WI38 (cell line): ENCODE measurements around the gene AZGP1.
"Not testable (repeated sequence)": the region's sequence is repeated elsewhere in the genome, so short reads cannot be mapped to it uniquely, and the experiment has no call there.

Experiments used
- H3K4me3 ChIP-seq: 2 replicates; pipeline ENCODE4 v1.5.1; 2011; ENCODE audit warnings: low read depth, mild to moderate bottlenecking, control low read depth, low read length
- TF ChIP-seq, protein P1 (sequence below): IDR thresholded peaks from 2 replicates; pipeline ENCODE4 v1.5.1; 2012; ENCODE audit warnings: low read depth, mild to moderate bottlenecking, control low read depth, low read length

The AZGP1 gene

DNA sequence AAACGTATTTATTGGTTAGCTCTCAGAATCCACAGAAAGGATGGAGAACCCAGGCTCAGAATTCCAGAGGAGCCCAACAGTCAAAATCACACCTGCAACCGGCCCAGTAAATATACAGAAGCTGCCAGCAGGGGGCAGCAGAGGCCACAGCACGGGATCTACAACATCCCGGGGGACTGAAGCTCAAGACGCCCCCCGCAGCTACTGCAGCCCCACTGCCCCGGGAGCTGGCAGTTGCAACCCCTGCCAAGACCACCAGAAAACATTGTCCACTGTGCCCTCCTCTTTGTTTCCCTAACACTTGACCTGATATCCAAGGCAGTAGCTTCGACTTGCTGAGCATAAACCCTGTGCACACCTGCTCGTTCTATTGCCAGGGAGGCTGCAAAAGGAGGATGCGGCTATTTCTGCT lies 4.0 kb upstream of the AZGP1 start:
- TF ChIP-seq, protein P1, sequence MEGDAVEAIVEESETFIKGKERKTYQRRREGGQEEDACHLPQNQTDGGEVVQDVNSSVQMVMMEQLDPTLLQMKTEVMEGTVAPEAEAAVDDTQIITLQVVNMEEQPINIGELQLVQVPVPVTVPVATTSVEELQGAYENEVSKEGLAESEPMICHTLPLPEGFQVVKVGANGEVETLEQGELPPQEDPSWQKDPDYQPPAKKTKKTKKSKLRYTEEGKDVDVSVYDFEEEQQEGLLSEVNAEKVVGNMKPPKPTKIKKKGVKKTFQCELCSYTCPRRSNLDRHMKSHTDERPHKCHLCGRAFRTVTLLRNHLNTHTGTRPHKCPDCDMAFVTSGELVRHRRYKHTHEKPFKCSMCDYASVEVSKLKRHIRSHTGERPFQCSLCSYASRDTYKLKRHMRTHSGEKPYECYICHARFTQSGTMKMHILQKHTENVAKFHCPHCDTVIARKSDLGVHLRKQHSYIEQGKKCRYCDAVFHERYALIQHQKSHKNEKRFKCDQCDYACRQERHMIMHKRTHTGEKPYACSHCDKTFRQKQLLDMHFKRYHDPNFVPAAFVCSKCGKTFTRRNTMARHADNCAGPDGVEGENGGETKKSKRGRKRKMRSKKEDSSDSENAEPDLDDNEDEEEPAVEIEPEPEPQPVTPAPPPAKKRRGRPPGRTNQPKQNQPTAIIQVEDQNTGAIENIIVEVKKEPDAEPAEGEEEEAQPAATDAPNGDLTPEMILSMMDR = peak; percentile 31
- not testable (repeated sequence) for H3K4me3 ChIP-seq

DNA sequence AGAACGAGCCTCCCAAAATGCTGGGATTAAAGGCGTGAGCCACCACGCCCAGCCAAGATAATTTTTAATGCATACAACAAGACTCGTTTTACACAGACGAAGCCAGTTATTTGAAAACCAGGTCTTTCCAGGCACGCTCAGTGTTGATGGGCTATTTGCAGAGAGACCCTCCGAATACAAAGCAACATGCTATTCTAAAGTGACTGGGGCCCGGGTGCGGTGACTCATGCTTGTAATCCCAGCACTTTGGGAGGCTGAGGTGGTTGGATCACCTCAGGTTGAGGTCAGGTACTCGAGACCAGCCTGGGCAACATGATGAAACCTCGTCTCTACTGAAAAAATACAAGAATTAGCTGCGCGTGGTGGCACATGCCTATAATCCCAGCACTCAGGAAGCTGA lies 795 bp upstream of the AZGP1 start:
- no peak overlapping the region for H3K4me3 ChIP-seq
- TF ChIP-seq, protein P1 = no peak

DNA sequence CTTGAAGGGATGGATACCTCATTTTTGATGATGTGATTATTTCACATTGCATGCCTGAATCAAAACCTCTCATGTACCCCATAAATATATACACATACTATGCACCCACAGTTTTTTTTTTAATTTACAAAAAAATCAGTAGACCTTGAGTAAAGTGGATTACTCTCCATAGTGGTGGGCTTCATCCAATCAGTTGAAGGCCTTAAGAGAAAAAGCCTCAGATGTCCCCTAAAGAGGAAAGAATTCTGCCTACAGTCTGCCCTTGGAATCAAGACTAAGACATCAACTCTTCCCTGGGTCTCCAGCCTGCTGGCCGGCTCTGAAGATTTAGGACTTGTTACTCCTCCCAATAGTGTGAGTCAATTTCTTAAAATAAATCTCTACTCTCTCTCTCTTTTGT lies 1.1 kb downstream of the AZGP1 start:
- H3K4me3 ChIP-seq = no peak overlapping the region
- TF ChIP-seq, protein P1 = no peak

DNA sequence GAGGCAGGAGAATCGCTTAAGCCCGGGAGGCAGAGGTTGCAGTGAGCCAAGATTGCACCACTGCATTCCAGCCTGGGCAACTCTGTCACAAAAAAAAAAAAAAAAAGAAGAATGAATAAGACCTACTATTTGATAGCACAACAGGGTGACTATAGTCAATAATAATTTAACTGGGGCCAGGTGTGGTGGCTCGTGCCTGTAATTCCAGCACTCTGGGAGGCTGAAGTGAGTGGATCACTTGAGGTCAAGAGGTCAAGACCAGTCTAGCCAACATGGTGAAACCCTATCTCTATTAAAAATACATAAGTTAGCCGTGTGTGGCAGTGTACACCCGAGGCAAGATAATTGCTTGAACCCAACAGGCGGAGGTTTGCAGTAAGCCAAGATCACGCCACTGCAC lies 2.0 kb downstream of the AZGP1 start:
- H3K4me3 ChIP-seq = not testable (repeated sequence)

DNA sequence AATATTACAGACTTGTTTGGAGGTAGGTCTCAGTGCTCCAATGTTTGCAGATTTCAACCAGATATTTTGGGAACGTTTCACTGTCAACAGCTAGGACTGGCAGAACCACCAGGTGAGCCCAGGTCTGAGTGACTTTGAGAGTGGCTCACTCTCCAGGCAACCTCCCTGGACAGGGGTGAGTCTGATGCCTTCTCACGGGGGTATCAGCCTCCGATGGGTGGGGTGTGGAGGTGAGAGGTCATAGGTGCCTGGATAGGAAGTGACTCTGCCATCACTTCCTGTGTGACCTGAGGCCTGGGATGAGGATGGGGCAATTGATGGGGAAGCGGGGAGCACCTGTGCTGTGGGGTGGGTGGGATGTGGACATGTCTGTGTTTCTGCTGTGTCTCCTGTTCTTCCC lies 4.6 kb downstream of the AZGP1 start:
- H3K4me3 ChIP-seq = no peak overlapping the region
- TF ChIP-seq, protein P1 = no peak

DNA sequence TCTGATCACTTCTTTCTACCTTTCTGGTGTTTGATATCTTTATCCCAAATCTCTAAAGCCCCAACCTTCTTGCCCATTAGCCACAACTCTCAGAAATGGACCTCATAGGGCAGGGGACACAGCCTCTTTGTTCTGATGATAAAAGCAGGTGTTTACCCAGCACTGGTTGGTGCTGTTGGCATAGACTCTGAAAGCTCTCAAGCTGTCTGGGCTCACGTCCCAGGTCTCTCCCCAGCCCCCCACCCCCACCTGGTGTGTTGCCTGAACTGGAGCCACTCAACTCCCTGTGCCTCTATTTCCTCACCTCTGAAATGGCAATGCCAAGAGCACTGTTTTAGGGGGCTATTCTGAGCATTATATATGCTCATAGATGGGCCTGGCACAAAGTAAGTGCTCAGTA lies 6.0 kb downstream of the AZGP1 start:
- H3K4me3 ChIP-seq = not testable (repeated sequence)

DNA sequence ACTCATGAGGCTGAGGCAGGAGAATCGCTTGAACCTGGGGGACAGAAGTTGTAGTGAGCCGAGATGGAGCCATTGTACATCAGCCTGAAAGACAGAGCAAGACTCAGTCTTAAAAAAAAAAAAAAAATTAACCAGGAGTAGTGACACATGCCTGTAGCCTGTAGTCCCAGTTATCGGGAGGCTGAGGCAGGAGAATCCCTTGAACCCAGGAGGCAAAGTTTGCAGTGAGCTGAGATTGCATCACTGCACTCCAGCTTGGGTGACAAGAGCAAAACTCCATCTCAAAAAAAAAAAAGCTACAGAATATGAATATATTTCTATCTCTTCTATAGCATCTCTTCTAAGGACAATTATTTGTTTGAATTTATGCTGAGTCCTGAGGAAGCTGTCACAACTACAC lies 6.5 kb downstream of the AZGP1 start:
- TF ChIP-seq, protein P1 = no peak

DNA sequence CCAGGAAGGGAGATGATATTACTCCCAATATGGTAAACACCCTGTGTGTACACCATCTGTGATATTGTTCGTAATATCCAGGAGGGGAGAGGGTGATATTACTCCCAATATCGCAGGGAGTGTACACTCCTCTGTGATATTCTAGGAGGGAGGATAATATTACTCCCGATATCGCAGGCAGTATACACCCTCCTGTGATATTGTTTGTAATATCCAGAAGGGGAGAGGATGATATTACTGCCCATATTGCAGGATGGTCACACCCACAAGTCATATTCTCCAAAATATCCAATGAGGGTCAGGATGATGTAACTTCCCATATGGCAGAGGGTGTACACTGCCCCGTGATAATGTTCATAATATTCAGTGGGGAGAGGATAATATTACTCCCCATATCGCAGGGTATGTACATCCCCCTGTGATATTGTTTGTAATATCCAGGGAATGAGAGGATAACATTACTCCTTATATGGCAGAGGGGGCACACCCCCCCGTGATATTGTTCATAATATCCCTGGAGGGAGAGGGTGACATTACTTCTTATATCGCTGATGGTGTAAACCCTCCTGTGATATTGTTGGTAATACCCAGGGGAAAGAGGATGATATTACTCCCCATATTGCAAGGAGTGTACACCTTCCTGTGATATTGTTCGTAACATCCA lies 17.1 kb downstream of the AZGP1 start:
- H3K4me3 ChIP-seq = no peak overlapping the region
- TF ChIP-seq, protein P1 = no peak

More for the DNA sequence above, 6.5 kb downstream of the AZGP1 start:
- H3K4me3 ChIP-seq = no peak overlapping the region
